ACC112 (cell line): ENCODE data around the gene MSI2.
"Not testable (repeated sequence)": the region's sequence is repeated elsewhere in the genome, so short reads cannot be mapped to it uniquely, and the experiment has no call there.

Experiments used
- H2AFZ ChIP-seq: fragments of 200-600 bp; sonication (generic); one replicate; pipeline ENCODE4 v1.6.0; 2017; ENCODE audit warnings: antibody characterized with exemption, low read length; ENCODE audit not compliant: unreplicated experiment
- H3K27ac ChIP-seq: fragments of 200-600 bp; sonication (generic); 2 replicates; pipeline ENCODE4 v1.5.1; 2014; ENCODE audit warnings: low read depth, mild to moderate bottlenecking, antibody characterized with exemption, low read length, moderate library complexity
- H3K27me3 ChIP-seq: fragments of 200-600 bp; sonication (generic); 2 replicates; pipeline ENCODE4 v1.6.1; 2014; ENCODE audit warnings: mild to moderate bottlenecking, antibody characterized with exemption, low read length, moderate library complexity, mixed read lengths; ENCODE audit not compliant: insufficient read depth
- H3K36me3 ChIP-seq: fragments of 200-600 bp; sonication (generic); 2 replicates; pipeline ENCODE4 v1.6.1; 2016; ENCODE audit warnings: mild to moderate bottlenecking, antibody characterized with exemption, low read length, moderate library complexity, mixed read lengths; ENCODE audit not compliant: insufficient read depth
- H3K4me1 ChIP-seq: fragments of 200-600 bp; sonication (generic); one replicate; pipeline ENCODE4 v1.6.1; 2016; ENCODE audit warnings: low read length, mixed read lengths; ENCODE audit not compliant: insufficient read depth, unreplicated experiment, control insufficient read depth
- H3K4me3 ChIP-seq: fragments of 200-600 bp; sonication (generic); 2 replicates; pipeline ENCODE4 v1.5.1; 2014; ENCODE audit warnings: mild to moderate bottlenecking, low read depth, low read length
- H3K79me2 ChIP-seq: fragments of 200-600 bp; sonication (generic); one replicate; pipeline ENCODE4 v1.6.0; 2016; ENCODE audit warnings: low read length; ENCODE audit not compliant: control insufficient read depth, unreplicated experiment, insufficient read depth

The MSI2 gene

DNA sequence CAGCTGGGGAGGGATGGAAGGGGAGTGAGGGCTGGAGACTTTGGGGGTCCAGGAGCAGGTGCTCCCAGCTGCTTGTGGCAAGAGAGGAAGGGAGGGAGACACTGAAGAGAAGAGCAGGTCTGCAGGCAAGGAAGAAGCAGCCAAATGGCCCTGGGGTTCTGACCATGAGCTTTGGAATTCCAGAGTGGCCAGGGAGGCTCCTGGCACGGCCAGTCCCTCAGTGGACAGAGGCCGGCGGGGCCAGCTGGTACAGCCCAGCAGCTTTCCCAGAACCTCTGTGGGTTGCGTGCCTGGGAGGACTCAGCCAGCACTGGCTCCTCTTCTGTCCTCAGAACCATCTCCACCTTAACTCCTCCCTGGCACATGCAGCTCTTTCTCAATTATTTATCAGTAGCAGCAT is 233.0 kb downstream of the MSI2 start:
- Histone ChIP-seq H2AFZ (no peak overlapping the region), H3K36me3 (no peaks in the 10 kb centered on the region), H3K27me3 (no peaks in the 10 kb centered on the region; the same call in 1 of the 2 replicates), H3K4me3 (no peak overlapping the region), H3K4me1 (no peaks in the 10 kb centered on the region), H3K27ac (no peak overlapping the region), H3K79me2 (no peaks in the 10 kb centered on the region)

DNA sequence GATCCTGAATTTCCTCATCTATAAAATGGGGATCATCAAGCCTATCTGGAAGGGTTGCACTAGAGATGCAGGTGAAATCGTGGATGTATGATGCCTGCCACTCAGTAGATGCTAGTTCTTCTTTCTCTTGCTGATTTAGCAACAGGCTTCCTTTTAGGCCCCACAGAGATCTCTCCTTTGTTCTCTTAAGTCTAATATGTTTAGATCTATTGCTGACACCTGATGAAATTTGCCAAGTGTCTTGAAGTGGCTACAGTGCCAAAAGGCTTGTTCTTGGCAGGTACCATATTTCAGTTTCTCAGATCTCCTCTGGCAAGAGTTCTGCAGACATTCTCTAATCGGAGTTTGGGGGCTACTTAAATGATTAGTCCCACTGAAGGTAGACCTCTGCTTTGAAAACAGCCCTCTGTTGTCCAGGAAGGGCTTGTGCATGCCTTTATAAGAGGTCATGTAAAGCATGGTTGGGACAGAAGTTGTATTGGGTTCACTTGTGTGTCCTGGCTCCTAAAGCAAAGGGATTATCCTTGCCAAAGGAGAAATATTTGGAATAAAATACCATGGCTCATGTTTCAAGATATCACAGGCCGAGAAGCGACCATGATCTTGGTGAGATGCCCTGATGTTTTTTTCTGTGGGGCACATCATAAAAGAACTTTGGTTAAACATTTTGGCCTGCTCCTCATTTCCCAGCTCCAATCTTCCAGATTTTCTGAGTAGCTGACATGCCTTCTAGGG is 234.0 kb downstream of the MSI2 start:
- H3K4me1 ChIP-seq, result no peaks in the 10 kb centered on the region
- no peak overlapping the region for H3K4me3 ChIP-seq
- no peaks in the 10 kb centered on the region for H3K79me2 ChIP-seq
- H2AFZ ChIP-seq, result no peak overlapping the region
- H3K36me3 ChIP-seq, result no peaks in the 10 kb centered on the region
- H3K27me3 ChIP-seq, result no peaks in the 10 kb centered on the region; the same call in 1 of the 2 replicates
- H3K27ac ChIP-seq, result no peak overlapping the region

DNA sequence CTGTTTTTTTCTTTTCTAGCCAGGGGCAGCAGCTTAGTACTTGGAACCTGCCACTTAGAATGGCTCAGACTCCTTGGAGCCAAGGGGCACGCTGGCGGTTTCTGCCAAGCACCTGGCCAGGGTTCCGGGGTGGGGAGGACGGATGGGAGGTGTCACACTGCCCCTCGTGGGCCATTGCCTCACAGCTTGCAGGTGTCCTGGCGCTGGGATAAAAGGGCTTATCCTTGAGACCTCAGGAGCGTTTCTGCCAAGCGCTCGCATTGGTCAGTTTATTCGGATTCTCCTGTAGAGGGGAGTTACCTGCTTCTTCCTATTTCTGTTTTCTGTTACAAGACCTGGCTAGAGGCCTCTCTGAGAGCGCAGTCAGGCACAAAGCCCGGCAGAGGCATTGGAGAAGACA is 234.6 kb downstream of the MSI2 start:
- H3K4me3 ChIP-seq, result no peak overlapping the region
- H2AFZ ChIP-seq, result no peak overlapping the region
- H3K27me3 ChIP-seq, result no peaks in the 10 kb centered on the region; the same call in 1 of the 2 replicates
- no peak overlapping the region for H3K27ac ChIP-seq
- no peaks in the 10 kb centered on the region for H3K79me2 ChIP-seq
- H3K4me1 ChIP-seq, result no peaks in the 10 kb centered on the region
- H3K36me3 ChIP-seq, result no peaks in the 10 kb centered on the region

DNA sequence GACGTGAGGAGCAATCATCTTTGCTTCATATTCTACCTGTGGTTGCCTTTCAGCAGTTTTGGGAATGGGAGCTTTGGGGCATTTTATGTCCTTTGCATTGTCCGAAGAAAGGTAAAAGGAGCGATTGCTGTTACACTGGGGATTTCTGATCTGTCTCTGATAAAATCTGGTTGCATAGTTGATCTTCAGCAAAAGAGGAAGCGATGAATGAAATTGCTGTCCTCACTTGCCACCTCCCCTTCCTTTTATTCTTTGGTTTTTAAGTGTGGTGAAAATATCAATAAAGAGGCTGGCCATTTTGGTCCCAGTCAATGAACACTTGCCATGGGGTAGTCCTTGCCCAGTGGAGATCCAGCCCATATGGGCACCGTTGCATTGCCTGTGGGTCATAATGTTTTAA is 236.8 kb downstream of the MSI2 start:
- no peaks in the 10 kb centered on the region for H3K4me1 ChIP-seq
- no peaks in the 10 kb centered on the region; the same call in 1 of the 2 replicates for H3K27me3 ChIP-seq
- no peak overlapping the region for H3K4me3 ChIP-seq
- no peak overlapping the region for H2AFZ ChIP-seq
- H3K79me2 ChIP-seq, result no peaks in the 10 kb centered on the region
- H3K36me3 ChIP-seq, result no peaks in the 10 kb centered on the region
- H3K27ac ChIP-seq, result no peak overlapping the region

DNA sequence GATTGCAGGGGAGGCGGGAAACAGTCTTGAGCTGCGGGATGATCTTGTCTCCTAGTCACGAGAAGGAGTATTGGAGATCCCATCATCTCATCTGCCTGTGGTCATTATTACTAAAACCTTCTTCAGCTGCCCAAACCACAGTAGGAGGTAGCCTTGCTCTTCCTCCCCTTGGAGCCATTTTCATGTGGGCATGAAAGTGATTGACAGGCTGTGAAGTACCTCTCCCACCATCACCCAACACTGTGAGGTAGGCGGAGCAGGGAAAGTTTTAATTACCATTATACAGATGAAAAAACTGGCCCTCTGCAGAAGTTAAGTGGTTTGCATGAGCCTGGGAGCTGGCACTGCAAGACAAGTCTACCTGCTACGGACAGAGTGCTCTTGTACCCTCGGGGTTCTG is 237.3 kb downstream of the MSI2 start:
- Histone ChIP-seq H3K27me3 (no peaks in the 10 kb centered on the region; the same call in 1 of the 2 replicates), H3K27ac (no peak overlapping the region), H2AFZ (no peak overlapping the region)

DNA sequence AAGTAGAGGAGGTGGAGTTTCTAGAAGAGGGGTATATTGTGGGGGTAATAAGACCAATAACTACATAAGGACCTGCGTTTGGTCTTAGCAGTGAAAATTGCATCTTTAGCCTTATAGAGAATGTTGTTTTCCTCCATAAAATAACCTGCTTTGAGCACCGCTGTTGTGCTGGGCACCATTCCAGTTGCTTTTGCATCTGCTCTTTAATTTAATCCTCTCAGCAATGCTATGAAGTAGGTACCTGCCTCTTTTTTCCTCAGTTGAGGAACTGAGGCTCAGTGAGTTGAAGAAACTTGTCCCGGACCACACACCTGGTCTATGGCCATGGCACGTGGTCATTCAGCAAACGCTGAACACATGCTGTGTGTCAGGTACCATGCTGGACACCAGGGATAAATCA is 238.1 kb downstream of the MSI2 start:
- no peak overlapping the region for H3K4me3 ChIP-seq
- no peak overlapping the region for H2AFZ ChIP-seq
- no peaks in the 10 kb centered on the region; the same call in 1 of the 2 replicates for H3K27me3 ChIP-seq
- no peaks in the 10 kb centered on the region for H3K36me3 ChIP-seq
- no peaks in the 10 kb centered on the region for H3K4me1 ChIP-seq
- H3K27ac ChIP-seq, result no peak overlapping the region
- no peaks in the 10 kb centered on the region for H3K79me2 ChIP-seq

More for the DNA sequence above, 237.3 kb downstream of the MSI2 start:
- Histone ChIP-seq H3K4me1 (no peaks in the 10 kb centered on the region), H3K79me2 (no peaks in the 10 kb centered on the region), H3K36me3 (no peaks in the 10 kb centered on the region), H3K4me3 (no peak overlapping the region)

DNA sequence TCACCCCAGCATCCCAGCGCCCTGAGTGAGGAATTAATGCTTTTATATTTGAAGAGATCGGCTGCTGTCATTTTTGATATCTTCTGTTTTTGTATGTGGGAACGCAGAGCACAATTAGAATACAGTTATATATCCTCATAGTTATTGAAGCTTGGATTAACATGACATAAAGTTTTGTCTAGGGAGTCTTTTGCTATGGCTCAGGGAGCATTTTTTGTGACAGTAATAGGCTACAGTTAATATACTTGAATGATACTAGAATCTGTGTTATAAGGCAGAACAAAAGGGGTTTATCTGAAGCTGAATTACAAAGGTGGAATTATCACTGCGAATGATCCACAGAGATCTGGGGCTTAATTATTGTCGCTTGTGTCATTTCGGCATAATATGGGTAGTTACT is 239.4 kb downstream of the MSI2 start:
- Histone ChIP-seq H2AFZ (no peak overlapping the region), H3K27ac (no peak overlapping the region), H3K4me3 (no peak overlapping the region), H3K4me1 (no peaks in the 10 kb centered on the region), H3K27me3 (no peaks in the 10 kb centered on the region), H3K79me2 (no peaks in the 10 kb centered on the region), H3K36me3 (no peaks in the 10 kb centered on the region)

DNA sequence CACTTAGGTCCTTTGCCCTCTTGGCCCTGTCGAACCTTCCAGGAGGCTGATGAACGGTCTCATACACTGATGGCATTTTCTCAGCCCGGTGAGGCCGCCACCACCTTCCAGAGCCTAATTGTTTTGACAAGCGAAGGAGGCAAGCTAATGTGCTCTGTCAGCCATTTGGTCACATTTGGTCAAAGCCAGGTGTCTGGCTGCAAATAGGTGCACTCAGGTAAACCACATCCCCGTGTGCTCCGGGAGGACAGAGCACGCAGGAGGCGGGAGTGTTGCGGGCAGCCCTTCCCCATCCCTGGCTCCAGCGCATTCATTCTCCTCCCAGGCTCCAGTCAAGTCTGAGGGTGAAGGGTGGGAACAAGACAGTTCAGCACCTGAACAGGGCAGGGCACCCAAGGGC is 240.1 kb downstream of the MSI2 start:
- H3K4me1 ChIP-seq, result no peaks in the 10 kb centered on the region
- H3K27ac ChIP-seq, result no peak overlapping the region
- no peak overlapping the region for H2AFZ ChIP-seq
- H3K4me3 ChIP-seq, result no peak overlapping the region
- no peaks in the 10 kb centered on the region for H3K79me2 ChIP-seq
- H3K27me3 ChIP-seq, result no peaks in the 10 kb centered on the region
- no peaks in the 10 kb centered on the region for H3K36me3 ChIP-seq

DNA sequence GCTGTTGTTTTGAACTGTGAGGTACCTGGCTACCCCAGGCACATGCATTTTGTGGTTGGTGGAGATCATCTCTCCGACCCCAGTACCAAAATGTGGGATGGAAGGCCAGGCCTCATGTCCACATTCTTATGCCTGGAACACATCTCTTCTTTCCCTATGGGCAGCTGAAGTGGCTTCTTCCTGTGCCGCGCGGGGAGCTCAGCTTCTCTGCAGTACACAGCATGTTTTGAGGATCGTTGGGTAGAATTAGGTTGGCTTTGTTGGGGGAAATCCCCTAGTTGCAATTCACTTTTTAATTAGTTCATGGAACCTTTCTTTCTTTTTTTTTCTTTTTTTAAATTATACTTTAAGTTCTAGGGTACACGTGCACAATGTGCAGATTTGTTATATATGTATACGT is 242.1 kb downstream of the MSI2 start:
- no peaks in the 10 kb centered on the region for H3K79me2 ChIP-seq
- H3K27ac ChIP-seq, result no peak overlapping the region
- H3K4me1 ChIP-seq, result no peaks in the 10 kb centered on the region
- no peaks in the 10 kb centered on the region for H3K27me3 ChIP-seq
- H3K4me3 ChIP-seq, result no peak overlapping the region
- no peaks in the 10 kb centered on the region for H3K36me3 ChIP-seq
- no peak overlapping the region for H2AFZ ChIP-seq

DNA sequence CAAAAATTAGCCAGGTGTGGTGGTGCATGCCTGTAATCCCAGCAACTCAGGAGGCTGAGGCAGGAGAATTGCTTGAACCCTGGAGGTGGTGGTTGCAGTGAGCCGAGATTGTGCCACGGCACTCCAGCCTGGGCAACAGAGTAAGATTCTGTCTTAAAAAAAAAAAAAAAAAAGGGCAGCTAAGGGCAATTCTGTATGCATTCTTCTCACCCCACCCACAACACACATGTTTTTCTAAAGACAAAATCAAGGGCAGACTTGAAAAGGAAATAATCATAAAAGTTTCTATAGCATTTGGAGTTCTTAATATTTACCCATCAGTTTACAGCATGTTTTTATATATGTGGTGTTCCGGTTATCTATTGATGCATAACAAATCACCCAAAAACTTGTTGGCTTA is 242.9 kb downstream of the MSI2 start:
- H3K27ac ChIP-seq, H3K4me1 ChIP-seq, H3K36me3 ChIP-seq, H3K27me3 ChIP-seq, H2AFZ ChIP-seq, H3K4me3 ChIP-seq, H3K79me2 ChIP-seq: not testable (repeated sequence)

DNA sequence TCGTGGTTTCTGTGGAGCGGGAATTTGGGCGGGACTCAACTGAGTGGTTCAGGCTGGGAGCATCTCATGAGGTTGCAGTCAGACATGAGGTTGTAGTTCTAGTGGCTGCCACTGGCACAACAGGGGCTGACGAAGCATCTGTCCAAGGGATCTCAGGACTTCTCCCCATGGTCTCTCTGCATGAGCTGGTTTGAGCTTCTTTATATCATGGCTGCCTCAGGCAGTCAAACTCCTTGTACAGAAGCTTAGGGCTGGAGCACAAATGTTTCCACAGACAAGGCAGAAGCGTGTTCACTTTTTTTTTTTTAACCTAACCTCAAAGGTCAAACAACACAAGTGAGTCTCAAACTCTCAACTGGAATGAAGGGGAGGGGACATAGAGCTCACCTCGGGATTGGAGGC is 243.3 kb downstream of the MSI2 start:
- no peaks in the 10 kb centered on the region for H3K79me2 ChIP-seq
- no peak overlapping the region for H2AFZ ChIP-seq

More for the DNA sequence above, 243.3 kb downstream of the MSI2 start:
- Histone ChIP-seq H3K36me3 (no peaks in the 10 kb centered on the region), H3K4me3 (no peak overlapping the region), H3K4me1 (no peaks in the 10 kb centered on the region), H3K27ac (no peak overlapping the region), H3K27me3 (no peaks in the 10 kb centered on the region)
